Posterior cingulate gyrus (tissue), 11 donors: ENCODE data around the gene RREB1.
A peak's percentile ranks its signal among the peaks of the same experiment; 100 is the strongest.

Experiments used
- DNase-seq, 10 donors: peaks; one replicate each; pipeline versions ENCODE4 v3.0.0 to v3.0.0-alpha.2; 2020 to 2021; ENCODE audit warnings: mixed read lengths in 3 of 10
- intact Hi-C: fragments of 100-400 bp; cut with DNase I; formaldehyde crosslinking; loops from one replicate; pipeline ENCODE4 v1.15.1; 2023

Gene RREB1, protein sequence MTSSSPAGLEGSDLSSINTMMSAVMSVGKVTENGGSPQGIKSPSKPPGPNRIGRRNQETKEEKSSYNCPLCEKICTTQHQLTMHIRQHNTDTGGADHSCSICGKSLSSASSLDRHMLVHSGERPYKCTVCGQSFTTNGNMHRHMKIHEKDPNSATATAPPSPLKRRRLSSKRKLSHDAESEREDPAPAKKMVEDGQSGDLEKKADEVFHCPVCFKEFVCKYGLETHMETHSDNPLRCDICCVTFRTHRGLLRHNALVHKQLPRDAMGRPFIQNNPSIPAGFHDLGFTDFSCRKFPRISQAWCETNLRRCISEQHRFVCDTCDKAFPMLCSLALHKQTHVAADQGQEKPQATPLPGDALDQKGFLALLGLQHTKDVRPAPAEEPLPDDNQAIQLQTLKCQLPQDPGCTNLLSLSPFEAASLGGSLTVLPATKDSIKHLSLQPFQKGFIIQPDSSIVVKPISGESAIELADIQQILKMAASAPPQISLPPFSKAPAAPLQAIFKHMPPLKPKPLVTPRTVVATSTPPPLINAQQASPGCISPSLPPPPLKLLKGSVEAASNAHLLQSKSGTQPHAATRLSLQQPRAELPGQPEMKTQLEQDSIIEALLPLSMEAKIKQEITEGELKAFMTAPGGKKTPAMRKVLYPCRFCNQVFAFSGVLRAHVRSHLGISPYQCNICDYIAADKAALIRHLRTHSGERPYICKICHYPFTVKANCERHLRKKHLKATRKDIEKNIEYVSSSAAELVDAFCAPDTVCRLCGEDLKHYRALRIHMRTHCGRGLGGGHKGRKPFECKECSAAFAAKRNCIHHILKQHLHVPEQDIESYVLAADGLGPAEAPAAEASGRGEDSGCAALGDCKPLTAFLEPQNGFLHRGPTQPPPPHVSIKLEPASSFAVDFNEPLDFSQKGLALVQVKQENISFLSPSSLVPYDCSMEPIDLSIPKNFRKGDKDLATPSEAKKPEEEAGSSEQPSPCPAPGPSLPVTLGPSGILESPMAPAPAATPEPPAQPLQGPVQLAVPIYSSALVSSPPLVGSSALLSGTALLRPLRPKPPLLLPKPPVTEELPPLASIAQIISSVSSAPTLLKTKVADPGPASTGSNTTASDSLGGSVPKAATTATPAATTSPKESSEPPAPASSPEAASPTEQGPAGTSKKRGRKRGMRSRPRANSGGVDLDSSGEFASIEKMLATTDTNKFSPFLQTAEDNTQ (N-terminal part only)

DNA sequence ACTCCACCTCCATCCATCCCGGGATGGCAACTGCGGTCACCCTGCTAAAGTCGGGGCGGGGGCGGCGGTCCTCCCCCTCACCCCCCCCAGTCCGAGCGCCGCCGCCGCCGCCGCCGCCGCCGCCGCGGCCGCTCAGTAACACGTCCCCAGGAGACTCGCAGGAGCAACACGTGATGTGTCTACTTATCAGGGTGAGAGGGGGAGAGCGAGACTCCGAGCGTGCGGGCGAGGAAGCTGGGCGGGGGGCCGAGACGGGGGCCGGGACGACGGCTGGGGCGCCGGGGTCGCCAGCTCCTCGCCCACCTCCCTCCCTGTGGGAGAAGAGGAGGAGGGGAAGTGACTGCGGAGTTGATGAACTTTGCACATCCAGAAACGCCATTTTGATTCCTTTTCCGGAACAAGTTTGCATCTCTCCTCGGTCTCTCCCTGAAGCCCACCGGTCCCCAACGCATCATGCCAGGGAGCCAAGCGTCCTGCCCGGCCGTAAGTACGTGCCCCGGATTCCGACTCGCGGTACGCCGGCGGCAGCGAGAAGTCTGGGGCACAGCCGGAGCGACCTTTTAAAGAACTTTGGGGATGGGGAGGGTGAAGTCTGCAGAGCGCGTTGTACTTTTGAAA lies at the start of gene RREB1:
Gene RREB1, plus strand, starts transcription at position 384 of the 618 bp plus-strand sequence. CDS start 73,951 bp downstream, outside the sequence.
- DNase-seq, result peak in 1 of 10 donors; percentile 64

DNA sequence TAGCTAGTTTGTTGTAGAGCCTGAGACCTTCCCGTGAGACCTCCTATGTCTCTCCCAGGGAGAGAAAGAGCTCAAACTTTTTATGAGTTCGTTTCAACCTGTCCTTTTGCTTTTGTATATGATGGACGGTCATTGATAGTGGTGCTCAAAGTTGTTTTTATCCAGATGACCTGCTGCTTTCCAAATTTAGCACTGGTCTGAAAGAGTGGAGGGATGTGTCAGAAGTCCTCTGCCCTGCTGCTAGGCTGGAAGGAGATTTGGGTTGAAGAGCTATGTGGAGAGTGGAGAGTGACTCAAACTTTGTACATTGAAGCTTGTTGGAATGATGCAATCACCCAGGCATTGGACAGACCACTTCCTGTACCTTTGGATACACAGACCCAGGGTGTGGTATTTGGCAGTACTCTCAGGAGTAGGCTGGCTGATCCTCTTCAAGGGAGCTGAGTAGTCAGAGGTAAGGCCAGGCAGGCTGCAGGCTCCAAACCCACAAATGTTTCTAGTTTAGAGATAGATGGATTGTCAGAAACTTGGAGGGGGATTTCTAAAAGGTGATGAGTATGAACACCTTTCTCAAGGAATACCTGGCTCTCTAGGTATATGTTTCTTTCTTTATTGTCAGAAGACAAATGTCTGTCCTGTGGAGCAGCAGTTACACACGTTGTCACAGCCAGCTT lies 49.4 kb upstream of the RREB1 start:
- intact Hi-C loops, result no loop called here
- DNase-seq, result no peak

More for the DNA sequence above, at the start of gene RREB1:
- intact Hi-C loops, result no loop called here

DNA sequence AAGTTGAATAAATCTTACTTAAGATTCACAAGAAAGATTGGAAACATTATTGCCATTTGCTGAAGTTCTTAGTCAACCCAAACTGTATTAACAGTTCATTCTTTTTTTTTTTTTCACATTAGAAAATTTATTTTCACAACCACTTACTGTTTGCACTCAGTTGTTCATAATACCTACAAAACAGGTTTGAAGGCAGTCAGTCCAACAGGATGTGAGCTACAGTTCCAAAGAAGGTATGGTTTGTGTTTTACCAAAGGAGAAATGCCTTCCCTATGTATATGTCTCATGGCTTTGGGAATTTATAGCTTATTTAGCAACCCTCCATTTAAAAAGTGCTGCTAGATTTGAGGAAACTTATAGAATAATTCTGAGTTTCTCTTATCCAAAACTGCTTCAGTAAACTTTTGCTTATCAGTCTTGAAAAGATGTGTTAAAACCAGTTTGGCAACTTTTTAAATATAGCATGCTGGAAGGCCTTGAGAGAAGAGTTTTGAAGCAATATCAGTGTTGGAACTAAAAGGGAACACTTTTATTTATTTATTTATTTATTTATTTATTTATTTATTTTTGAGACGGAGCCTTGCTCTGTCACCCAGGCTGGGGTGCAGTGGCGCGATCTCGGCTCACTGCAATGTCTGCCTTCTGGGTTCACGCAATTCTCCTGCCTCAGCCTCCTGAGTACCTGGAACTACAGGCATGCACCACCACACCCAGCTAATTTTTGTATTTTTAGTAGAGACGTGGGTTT lies 46.8 kb upstream of the RREB1 start:
- intact Hi-C loops, result no loop called here
- no peak for DNase-seq

DNA sequence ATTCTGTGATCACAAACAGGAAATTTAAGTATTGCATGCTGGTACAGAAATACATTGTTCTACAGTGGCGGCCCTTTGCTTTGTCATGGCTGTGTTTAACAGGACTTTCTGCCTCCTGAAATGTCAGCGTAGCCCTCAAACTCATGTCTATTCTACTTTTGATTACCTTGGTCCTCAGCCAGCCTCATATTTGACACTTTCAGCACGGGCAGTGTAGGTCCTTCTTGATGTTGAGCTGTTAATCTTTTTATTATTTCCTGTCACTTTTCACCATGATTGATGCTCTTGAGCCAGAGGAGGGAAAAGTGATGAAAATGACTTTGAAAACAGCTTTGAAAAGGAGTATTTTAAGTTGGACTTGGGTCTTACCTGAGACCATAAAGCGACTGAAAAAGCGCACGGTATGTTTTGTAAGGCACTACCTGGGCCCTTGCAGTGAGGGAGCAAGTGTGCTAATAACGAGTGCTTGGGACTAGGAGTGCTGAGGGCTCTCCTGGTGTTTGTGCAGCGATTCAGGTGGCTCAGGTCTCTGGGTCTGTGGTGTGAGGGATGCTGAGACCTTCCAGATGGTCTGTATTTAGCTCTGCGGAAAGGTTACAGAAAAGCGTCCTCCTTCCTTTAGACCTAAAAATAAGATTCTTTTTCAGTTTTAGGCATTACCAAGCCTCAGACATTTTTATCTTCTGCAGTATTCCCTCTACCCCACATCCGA lies 45.2 kb upstream of the RREB1 start:
- DNase-seq, result no peak
- intact Hi-C loops, result no loop called here

DNA sequence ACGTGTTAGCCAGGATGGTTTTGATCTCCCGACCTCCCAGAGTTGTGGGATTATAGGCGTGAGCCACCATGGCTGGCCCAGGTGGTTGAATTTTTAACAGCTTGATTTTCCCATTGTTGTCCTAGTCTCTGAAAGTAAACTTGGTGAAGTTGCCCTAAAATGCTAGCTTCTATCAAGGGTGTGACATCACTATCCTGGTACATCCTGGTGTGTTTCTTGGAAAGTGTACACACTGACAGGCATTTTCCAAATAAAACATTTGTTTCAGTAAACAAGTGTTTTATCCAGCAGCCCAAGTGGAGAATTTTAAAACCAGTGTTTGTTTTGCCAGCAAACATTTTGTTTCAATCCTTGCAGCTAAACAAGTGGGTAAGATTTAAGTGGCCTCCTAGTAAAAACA lies 40.5 kb upstream of the RREB1 start:
- DNase-seq, result no peak
- intact Hi-C loops, result no loop called here

DNA sequence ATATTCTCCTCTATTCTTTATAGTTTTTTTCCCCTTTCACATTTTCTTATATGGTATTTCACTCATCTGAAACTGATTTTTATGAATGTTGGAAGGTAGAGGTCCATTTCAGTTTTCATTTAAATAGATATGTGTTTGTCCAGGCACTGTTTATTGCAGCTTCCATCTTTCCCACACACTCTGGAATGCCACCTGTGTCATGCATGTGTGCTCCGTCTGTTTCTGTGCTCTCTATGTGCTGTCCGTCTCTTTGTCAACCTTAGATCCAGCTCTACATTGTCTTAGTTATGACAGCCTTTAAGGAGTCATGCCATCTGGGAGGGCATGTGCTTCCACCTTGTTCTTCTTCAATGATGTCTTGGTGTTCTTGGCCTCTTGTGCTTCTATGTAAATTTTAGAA lies 36.4 kb upstream of the RREB1 start:
- no peak for DNase-seq
- intact Hi-C loops, result no loop called here

DNA sequence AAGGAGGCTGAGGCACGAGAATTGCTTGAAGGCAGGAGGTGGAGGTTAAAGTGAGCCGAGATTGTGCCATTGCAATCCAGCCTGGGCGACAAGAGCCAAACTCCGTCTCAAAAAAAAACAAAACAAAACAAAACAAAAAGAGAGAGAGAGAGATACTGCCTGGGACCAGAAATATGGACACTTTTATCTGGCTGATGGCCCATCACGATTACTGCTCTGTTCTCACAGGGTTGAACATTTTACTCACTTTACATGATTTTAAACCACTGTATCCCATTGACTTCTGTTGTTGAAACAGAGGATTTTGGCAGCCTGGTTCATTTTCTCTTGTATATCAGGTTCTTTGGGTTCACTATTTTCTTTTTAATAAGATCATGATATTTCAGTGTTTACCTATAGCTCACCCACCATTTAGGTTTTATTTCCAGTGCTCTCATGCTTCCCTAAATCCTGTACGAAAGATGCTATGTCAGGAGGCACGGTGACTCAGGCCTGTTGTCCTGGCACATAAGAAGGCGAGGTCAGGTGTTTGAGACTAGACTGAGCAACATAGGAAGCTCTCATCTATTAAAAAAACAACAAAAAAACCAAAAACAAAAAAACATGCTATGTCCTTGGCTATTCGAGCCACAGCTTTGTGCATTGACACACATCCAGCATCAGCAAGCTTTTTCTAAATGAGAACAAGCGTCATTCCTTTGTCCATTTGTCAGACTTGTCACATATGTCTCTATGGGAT lies 34.5 kb upstream of the RREB1 start:
- no peak for DNase-seq
- intact Hi-C loops, result no loop called here

DNA sequence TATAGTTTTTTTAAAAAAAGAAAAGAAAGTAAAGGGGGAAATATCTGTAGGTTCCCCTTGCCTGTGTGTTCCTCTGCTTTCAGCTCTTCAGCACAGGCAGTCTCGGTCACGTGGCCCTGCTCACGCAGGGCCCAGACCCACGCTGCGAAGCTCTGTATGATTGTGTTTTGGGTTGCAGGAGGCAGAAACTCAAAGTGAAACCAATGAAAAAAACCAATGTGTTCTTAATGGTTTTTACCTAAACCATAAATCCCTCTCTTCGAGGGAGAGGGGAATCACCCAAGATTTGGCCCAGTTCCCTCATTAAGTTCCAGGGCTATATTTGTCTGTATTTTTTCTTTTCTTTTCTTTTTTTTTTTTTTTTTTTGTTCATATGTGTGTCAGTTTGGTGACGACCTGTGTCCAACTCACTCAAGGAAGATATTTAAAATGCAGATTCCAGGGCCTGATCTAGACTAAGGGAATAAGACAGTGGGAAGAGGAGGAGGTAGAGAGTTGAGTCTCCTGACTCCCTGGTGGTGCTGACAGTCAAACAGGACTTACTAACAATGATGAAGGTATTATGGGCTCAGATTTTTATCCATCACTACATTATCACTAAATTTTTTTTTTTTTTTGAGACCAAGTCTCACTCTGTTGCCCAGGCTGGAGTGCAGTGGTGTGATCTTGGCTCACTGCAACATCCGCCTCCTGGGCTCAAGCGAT lies 33.8 kb upstream of the RREB1 start:
- intact Hi-C loops, result no loop called here
- peak in 2 of 10 donors; percentile 16 to 28 for DNase-seq

DNA sequence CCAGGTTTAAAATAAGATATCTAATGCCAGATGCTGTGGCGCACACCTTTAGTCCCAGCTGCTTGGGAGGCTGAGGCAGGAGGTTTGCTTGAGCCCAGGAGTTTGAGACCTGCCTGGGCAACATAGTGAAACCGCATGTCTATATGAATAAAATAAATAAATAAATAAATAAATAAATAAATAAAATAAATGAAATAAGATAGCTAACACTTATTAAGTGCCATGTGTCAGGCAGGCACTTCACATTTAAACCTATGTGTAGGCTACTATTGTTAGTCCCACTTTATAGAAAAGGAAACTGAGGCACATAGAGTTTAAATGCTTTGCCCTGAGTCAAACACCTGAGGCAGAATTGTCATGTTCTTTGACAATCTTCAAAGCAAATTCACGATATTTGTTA lies 32.9 kb upstream of the RREB1 start:
- intact Hi-C loops, result no loop called here
- DNase-seq, result no peak

DNA sequence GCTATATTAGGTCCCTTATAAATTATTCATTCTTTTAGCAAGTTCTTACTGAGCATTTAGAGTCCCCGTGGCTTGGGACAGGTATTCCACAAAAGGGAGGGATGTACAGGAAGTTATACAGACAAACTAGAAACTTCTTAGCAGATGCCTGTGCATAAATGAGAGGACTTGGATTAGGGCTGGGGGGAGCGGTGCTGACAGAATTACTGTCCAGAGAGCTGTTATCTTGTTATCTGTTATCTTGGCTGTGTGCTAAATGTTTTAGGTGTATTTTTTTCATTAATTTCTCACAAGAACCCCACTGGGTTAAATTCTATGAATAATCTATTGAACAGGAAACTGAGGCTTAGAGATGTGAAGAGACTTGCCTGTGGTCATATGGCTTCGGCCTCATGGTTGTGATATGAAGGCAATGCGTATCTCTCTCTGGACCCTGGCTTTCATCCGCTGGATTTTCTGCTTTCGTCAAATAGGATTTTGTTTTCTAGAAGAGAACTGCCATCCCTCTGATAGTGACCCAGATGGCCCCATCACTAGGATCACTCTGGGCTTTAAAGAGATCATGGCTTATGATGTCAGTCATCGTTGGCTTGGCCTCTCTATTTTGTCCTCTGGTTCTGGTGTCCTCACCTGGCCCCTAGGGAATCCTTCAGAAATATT lies 32.3 kb upstream of the RREB1 start:
- intact Hi-C loops, result no loop called here
- DNase-seq, result no peak

DNA sequence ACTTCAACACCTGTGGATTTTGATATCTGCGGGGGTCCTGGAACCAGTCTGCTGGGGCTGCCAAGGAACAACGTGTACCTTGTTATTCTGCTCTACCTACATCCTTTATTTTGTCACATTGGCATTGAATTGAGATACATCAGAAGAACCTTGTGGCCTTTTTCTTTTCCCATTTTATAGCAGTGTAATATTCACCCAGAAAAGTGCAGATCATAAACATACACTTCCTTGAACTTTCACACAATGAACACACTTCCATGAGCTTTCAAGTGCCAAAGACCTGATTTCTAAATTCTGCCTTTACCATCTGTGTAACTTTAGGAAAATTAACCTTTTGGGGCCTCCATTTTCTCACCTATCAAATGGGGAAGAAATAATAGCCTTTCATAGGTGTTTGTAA lies 29.9 kb upstream of the RREB1 start:
- intact Hi-C loops, result no loop called here
- DNase-seq, result no peak

DNA sequence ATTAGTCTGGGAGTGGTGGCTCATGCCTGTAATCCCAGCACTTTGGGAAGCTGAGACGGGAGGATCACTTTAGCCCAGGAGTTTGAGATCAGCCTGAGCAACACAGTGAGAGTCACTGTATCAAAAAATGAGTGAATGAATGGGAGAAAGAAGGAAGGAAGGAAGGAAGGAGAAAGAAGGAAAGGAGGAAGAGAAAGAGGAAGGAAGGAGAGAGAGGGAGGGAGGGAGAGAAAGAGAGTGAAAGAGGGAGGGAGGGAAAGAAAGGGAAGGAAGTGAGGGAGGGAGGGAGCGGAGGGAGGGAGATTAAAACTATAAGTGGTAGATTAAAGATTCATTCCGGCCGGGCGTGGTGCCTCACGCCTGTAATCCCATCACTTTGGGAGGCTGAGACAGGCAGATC lies 28.9 kb upstream of the RREB1 start:
- no peak for DNase-seq
- intact Hi-C loops, result no loop called here

DNA sequence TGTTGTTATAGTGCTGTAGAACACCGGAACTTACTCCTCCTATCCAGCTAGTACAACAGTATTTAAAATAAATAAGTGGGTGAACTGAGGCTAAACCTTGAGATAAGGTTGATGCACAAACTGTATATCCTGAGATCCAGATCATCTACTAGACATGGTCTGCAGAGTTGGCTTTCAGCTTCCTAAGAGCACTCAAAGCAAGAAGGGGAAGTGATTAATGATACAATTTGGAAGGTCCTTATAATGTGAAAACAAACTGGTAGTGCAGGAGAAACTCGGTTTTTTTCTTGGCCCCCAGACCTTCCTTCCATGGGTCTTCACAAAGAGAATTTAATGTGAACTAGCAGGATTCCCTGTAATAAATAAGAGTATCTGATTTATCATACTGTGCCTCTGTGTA lies 27.4 kb upstream of the RREB1 start:
- no peak for DNase-seq
- intact Hi-C loops, result no loop called here

DNA sequence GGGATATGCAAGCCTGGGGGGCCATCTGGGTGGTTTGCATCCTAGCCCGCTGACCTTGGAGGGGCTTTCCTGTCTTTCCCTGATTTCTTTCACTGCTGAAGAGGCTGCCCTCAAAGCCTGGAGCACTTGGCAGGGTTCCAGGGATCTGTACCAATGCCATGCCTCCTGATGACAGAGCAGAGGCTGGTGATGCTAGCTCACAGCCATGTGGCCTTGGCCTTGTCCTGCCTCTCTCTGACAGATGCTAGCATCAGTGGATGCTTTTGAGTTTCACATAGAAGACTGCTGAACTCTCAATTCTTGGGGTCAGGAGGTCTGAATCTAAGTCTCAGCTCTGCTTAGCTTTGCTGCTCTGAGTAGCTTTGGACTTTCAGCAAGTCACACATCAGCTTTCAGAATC lies 21.9 kb upstream of the RREB1 start:
- intact Hi-C loops, result no loop called here
- DNase-seq, result peak in 2 of 10 donors; percentile 22 to 32

DNA sequence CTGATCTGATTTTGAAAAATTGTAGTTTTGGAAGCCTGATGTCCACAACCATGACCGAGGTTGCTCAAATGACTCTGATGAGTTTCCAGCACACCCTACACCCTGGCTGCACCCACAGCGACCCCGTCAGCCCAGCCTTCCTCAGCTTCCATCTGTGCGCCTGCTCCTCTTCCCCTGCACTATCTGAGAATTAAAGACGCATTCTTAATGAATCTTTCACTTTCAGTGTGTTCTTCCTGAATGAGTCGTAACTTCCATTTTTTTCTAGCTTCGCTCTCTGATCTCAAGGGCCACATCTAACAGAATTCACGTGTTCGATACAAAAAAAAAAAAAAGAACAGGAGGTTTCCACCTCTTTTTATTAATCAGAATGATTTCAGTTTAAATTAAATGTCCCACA lies 21.3 kb upstream of the RREB1 start:
- DNase-seq, result no peak
- intact Hi-C loops, result no loop called here

DNA sequence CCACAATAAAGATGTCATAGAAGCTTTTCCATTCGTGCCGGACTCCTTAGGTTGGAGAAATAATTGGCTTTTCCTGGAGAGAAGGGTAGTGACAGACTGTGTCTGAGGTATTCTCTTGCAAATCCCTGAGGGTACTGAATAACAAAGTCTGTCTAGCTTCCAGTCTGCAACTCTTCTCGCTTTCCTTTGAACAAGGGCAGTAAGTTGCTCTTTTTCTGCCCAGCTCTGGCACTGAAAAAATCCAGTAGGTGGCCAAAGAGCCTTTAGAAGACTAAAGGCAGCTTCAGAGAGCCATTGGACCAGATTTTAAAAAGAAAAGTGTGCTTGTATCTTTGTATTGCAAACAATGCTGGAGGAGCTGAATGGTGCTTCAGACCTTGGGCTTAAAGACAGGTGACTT lies 20.7 kb upstream of the RREB1 start:
- no peak for DNase-seq
- intact Hi-C loops, result no loop called here

DNA sequence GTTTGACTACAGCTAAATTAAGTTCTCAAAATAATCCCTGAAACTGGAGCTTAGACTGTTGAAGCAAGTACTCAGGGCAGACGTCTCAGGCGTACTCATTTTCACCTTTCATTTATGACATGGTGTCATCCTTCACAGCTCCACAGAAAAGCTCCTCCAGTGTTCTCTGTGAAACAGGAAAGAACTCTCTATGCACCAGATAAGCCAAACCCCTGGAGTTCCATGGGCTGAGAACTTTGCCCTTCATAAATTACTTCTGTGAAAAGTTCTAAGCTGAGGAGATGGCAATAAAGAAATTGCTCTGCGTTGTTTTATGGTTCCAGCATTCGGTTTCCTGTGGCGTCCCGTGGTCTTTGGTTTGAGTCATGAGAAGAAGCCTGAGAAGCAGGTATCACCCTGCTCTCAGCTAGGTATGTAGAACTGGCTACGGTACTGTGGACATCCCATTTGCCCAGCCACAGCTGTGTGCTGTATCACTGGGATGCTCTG lies 20.2 kb upstream of the RREB1 start:
- intact Hi-C loops, result no loop called here
- no peak for DNase-seq
